ENCODE results near the gene KCTD5.
"Not testable (repeated sequence)": the region's sequence is repeated elsewhere in the genome, so short reads cannot be mapped to it uniquely, and the experiment has no call there.

Gene KCTD5

GRCh38 chr16:2710021-2710710, 27.8 kb downstream of the KCTD5 start:
- no peak for DNase-seq (ENCODE audit: low read depth in 3 of 3)

- no peak for DNase-seq (ENCODE audit: low read depth in 3 of 3)
Observed at GRCh38 chr16:2710711-2711231, 28.4 kb downstream of the KCTD5 start.

GRCh38 chr16:2711370-2712062, 29.2 kb downstream of the KCTD5 start:
- DNase-seq (ENCODE audit: low read depth in 3 of 3): no peak

GRCh38 chr16:2712063-2712441, 29.7 kb downstream of the KCTD5 start:
- DNase-seq (ENCODE audit: low read depth in 3 of 3): no peak

- no peak for DNase-seq (ENCODE audit: low read depth in 3 of 3)
Observed at GRCh38 chr16:2712546-2712945, 30.2 kb downstream of the KCTD5 start.

- no peak for DNase-seq (ENCODE audit: low read depth in 3 of 3)
Observed at GRCh38 chr16:2713523-2713922, 31.2 kb downstream of the KCTD5 start.

- DNase-seq (ENCODE audit: low read depth in 3 of 3): no peak
Observed at GRCh38 chr16:2713985-2714774, 31.9 kb downstream of the KCTD5 start.

- no peak for DNase-seq (ENCODE audit: low read depth in 3 of 3)
Observed at GRCh38 chr16:2715064-2715463, 32.7 kb downstream of the KCTD5 start.

- peak; percentile 47 to 75 (median 58) for DNase-seq (ENCODE audit: low read depth in 3 of 3)
Observed at GRCh38 chr16:2715519-2715918, 33.2 kb downstream of the KCTD5 start.

GRCh38 chr16:2715966-2716885, 33.9 kb downstream of the KCTD5 start:
- no peak for DNase-seq (ENCODE audit: low read depth in 3 of 3)

GRCh38 chr16:2716948-2717347, 34.6 kb downstream of the KCTD5 start:
- no peak for DNase-seq (ENCODE audit: low read depth in 3 of 3)

- DNase-seq (ENCODE audit: low read depth in 3 of 3): no peak
Observed at GRCh38 chr16:2717383-2718263, 35.3 kb downstream of the KCTD5 start.

- DNase-seq (ENCODE audit: low read depth in 3 of 3): no peak
Observed at GRCh38 chr16:2719328-2720063, 37.2 kb downstream of the KCTD5 start.

- no peak for DNase-seq (ENCODE audit: low read depth in 3 of 3)
Observed at GRCh38 chr16:2720064-2720457, 37.7 kb downstream of the KCTD5 start, which contains the start of gene PRSS27. TSS of gene PRSS27 (minus strand) at chr16:2720224. CDS start at chr16:2720160, 64 bp downstream.

- peak; percentile 77 to 88 (median 78) for DNase-seq (ENCODE audit: low read depth in 3 of 3)
Observed at GRCh38 chr16:2720719-2721633, 38.7 kb downstream of the KCTD5 start.

GRCh38 chr16:2721634-2722173, 39.4 kb downstream of the KCTD5 start:
- not testable (repeated sequence) for DNase-seq (ENCODE audit: low read depth in 3 of 3)

GRCh38 chr16:2724088-2724676, 41.9 kb downstream of the KCTD5 start:
- no peak for DNase-seq (ENCODE audit: low read depth in 3 of 3)
